H9 (cell line): ENCODE data around the gene GCGR. TPM values are rescaled to one million over a fixed set of nuclear protein-coding genes. Genes with fewer than 3 reads are reported as not detected.

ENCODE experiments used
- DNase-seq: peaks from one replicate; pipeline ENCODE4 v3.0.0-alpha.2; 2017
- H2AFZ ChIP-seq: one replicate; pipeline ENCODE4 v1.6.1; 2013; ENCODE audit warnings: mild to moderate bottlenecking, low read length, control low read depth, moderate library complexity
- H2AK5ac ChIP-seq: 2 replicates; pipeline ENCODE4 v1.6.1; 2013; ENCODE audit warnings: low read length, control low read depth, mixed read lengths; ENCODE audit not compliant: insufficient read length
- H2BK120ac ChIP-seq: one replicate; pipeline ENCODE4 v1.6.1; 2013; ENCODE audit warnings: low read depth, mild to moderate bottlenecking, low read length, control low read depth, inconsistent platforms; ENCODE audit not compliant: poor library complexity, severe bottlenecking
- H2BK12ac ChIP-seq: 2 replicates; pipeline ENCODE4 v1.6.1; 2013; ENCODE audit warnings: low read length, control low read depth, mixed read lengths, low read depth; ENCODE audit not compliant: insufficient read length
- H2BK15ac ChIP-seq: 2 replicates; pipeline ENCODE4 v1.6.1; 2013; ENCODE audit warnings: low read depth, low read length, control low read depth
- H2BK20ac ChIP-seq: one replicate; pipeline ENCODE4 v1.6.1; 2013; ENCODE audit warnings: low read depth, mild to moderate bottlenecking, low read length, control low read depth, inconsistent platforms; ENCODE audit not compliant: poor library complexity, severe bottlenecking
- H2BK5ac ChIP-seq: 2 replicates; pipeline ENCODE4 v1.6.1; 2013; ENCODE audit warnings: low read length, control low read depth, mixed read lengths; ENCODE audit not compliant: insufficient read length
- H3K14ac ChIP-seq: 2 replicates; pipeline ENCODE4 v1.6.1; 2013; ENCODE audit warnings: low read length, control low read depth; ENCODE audit not compliant: insufficient read depth
- H3K18ac ChIP-seq: 2 replicates; pipeline ENCODE4 v1.6.1; 2013; ENCODE audit warnings: low read depth, mild to moderate bottlenecking, mixed read lengths, low read length, control low read depth; ENCODE audit not compliant: insufficient read length
- H3K23ac ChIP-seq: 2 replicates; pipeline ENCODE4 v1.6.1; 2013; ENCODE audit warnings: low read length, control low read depth, mixed read lengths, low read depth; ENCODE audit not compliant: insufficient read length
- H3K23me2 ChIP-seq: 2 replicates; pipeline ENCODE4 v1.6.1; 2013; ENCODE audit warnings: low read depth, mild to moderate bottlenecking, mixed read lengths, low read length, control low read depth; ENCODE audit not compliant: insufficient read length, poor library complexity, severe bottlenecking
- H3K27ac ChIP-seq: 2 replicates; pipeline ENCODE4 v1.5.1; 2013; ENCODE audit warnings: low read length, control low read depth, mixed read lengths, low read depth; ENCODE audit not compliant: insufficient read length
- H3K27me3 ChIP-seq: 2 replicates; pipeline ENCODE4 v1.6.1; 2013; ENCODE audit warnings: low read length, control low read depth, inconsistent platforms; ENCODE audit not compliant: insufficient read depth
- H3K4ac ChIP-seq: 2 replicates; pipeline ENCODE4 v1.6.1; 2013; ENCODE audit warnings: low read depth, mild to moderate bottlenecking, control low read depth, inconsistent platforms, low read length, moderate library complexity
- H3K4me1 ChIP-seq: 2 replicates; pipeline ENCODE4 v1.6.1; 2013; ENCODE audit warnings: low read length, control low read depth, inconsistent platforms; ENCODE audit not compliant: insufficient read depth
- H3K4me2 ChIP-seq: 2 replicates; pipeline ENCODE4 v1.6.1; 2013; ENCODE audit warnings: low read length, control low read depth, mixed read lengths; ENCODE audit not compliant: insufficient read length, insufficient read depth
- H3K56ac ChIP-seq: 2 replicates; pipeline ENCODE4 v1.6.1; 2013; ENCODE audit warnings: low read depth, mild to moderate bottlenecking, mixed read lengths, low read length, control low read depth; ENCODE audit not compliant: insufficient read length
- H3K79me1 ChIP-seq: 2 replicates; pipeline ENCODE4 v1.6.1; 2013; ENCODE audit warnings: low read depth, mild to moderate bottlenecking, moderate library complexity, low read length, control low read depth, inconsistent platforms; ENCODE audit not compliant: insufficient read depth, poor library complexity, severe bottlenecking
- H3K79me2 ChIP-seq: 2 replicates; pipeline ENCODE4 v1.6.1; 2013; ENCODE audit warnings: low read length, control low read depth, inconsistent platforms; ENCODE audit not compliant: insufficient read depth
- H3K9ac ChIP-seq: 2 replicates; pipeline ENCODE4 v1.6.1; 2013; ENCODE audit warnings: low read length, control low read depth, mixed read lengths; ENCODE audit not compliant: insufficient read length; ENCODE audit errors: extremely low read depth
- H3K9me3 ChIP-seq: one replicate; pipeline ENCODE4 v1.6.1; 2013; ENCODE audit warnings: low read depth, low read length, inconsistent platforms; ENCODE audit not compliant: control insufficient read depth
- H3T11ph ChIP-seq: one replicate; pipeline ENCODE4 v1.6.1; 2013; ENCODE audit warnings: mild to moderate bottlenecking, low read length, control low read depth, inconsistent platforms
- H4K20me1 ChIP-seq: one replicate; pipeline ENCODE4 v1.6.1; 2013; ENCODE audit not compliant: control insufficient read depth, insufficient read length, insufficient read depth
- H4K5ac ChIP-seq: 2 replicates; pipeline ENCODE4 v1.6.1; 2013; ENCODE audit warnings: low read depth, mild to moderate bottlenecking, mixed read lengths, low read length, control low read depth; ENCODE audit not compliant: insufficient read length
- H4K8ac ChIP-seq: replicated peaks from 2 replicates; pipeline ENCODE4 v1.6.1; 2013; ENCODE audit warnings: low read length, control low read depth, mixed read lengths, low read depth; ENCODE audit not compliant: insufficient read length
- H4K91ac ChIP-seq: 2 replicates; pipeline ENCODE4 v1.6.1; 2013; ENCODE audit warnings: low read depth, mild to moderate bottlenecking, moderate library complexity, mixed read lengths, low read length, control low read depth; ENCODE audit not compliant: insufficient read length
- H3K27ac Mint-ChIP-seq, 3 experiments: 2 replicates in 2 of 3; 3 replicates in 1 of 3; pipeline ENCODE4 v1.8.0; 2020 to 2021; ENCODE audit warnings: mixed read lengths in 3 of 3, mild to moderate bottlenecking in 1 of 3, moderate library complexity in 1 of 3
- H3K27me3 Mint-ChIP-seq: 2 replicates; pipeline ENCODE4 v1.8.0; 2021; ENCODE audit warnings: low read depth, mild to moderate bottlenecking, moderate library complexity, mixed read lengths
- H3K36me3 Mint-ChIP-seq, 3 experiments: 2 replicates in 2 of 3; 3 replicates in 1 of 3; pipeline ENCODE4 v1.8.0; 2020 to 2021; ENCODE audit warnings: low read depth in 3 of 3, mixed read lengths in 3 of 3; ENCODE audit not compliant: insufficient read depth in 1 of 3
- H3K4me1 Mint-ChIP-seq, 2 experiments: 2 replicates each; pipeline ENCODE4 v1.8.0; 2020; ENCODE audit warnings: mixed read lengths in 2 of 2
- H3K4me3 Mint-ChIP-seq, 2 experiments: 2 replicates in 1 of 2; 3 replicates in 1 of 2; pipeline ENCODE4 v1.8.0; 2020 to 2021; ENCODE audit warnings: mild to moderate bottlenecking in 2 of 2, mixed read lengths in 2 of 2, moderate library complexity in 1 of 2
- H3K9me3 Mint-ChIP-seq, 2 experiments: 2 replicates in 1 of 2; 3 replicates in 1 of 2; pipeline ENCODE4 v1.8.0; 2020; ENCODE audit warnings: mild to moderate bottlenecking in 2 of 2, mixed read lengths in 2 of 2, moderate library complexity in 1 of 2
- CTCF ChIP-seq: fragments of 200-600 bp; sonication (generic); conservative IDR thresholded peaks from 3 replicates; pipeline ENCODE4 v1.8.0; 2021; ENCODE audit warnings: antibody characterized with exemption, mild to moderate bottlenecking
- WGBS: extraction: QIAGEN DNeasy Blood & Tissue Kit; methylation state at CpG from one replicate; pipeline ENCODE4 v1.1.7; 2013; ENCODE audit warnings: missing lambda C conversion rate, low lambda C conversion rate, mixed read lengths; ENCODE audit not compliant: insufficient read length; ENCODE audit errors: extremely low coverage; 5-methylcytosine and 5-hydroxymethylcytosine counted together
- total RNA-seq: library from RNA; stranded (reverse); gene quantifications from 2 replicates; pipeline ENCODE4 v1.2.1, GENCODE V29; 2021

Gene GCGR
- total RNA-seq, 1 experiment from 2014 or later = 0.24 TPM

GRCh38 chr17:81840826-81841778 is 37.2 kb downstream of the GCGR start:
- Mint-ChIP-seq H3K27me3 (no peaks in the 10 kb centered on the region; the same call in 1 of the 2 replicates), H3K4me3 (no peak overlapping the region), H3K4me1 (peaks cover 5 to 6% of the 10 kb centered on the region in 2 experiments; a peak in 3 of 4 replicates), H3K9me3 (no peaks in the 10 kb centered on the region), H3K36me3 (peaks cover 10 to 35% (median 25%) of the 10 kb centered on the region in 3 experiments; a peak in 6 of 7 replicates), H3K27ac (peak overlapping the region in 2 of 3 experiments; percentile 48 to 80; a peak in 3 of 7 replicates)
- no peaks in the 10 kb centered on the region for H3K4me1 ChIP-seq
- WGBS = no CpG with 5 or more reads among the region's 40 CpGs
- no peak overlapping the region for H4K8ac ChIP-seq
- H4K5ac ChIP-seq = no peak overlapping the region
- H4K91ac ChIP-seq = no peak overlapping the region
- H3K4me2 ChIP-seq = no peak overlapping the region
- no peak for TF ChIP-seq CTCF
- DNase-seq = no peak
- H3K9me3 ChIP-seq = no peaks in the 10 kb centered on the region
- H3K79me2 ChIP-seq = peaks cover 2% of the 10 kb centered on the region; the same call in 1 of the 2 replicates
- no peaks in the 10 kb centered on the region for H3K79me1 ChIP-seq
- no peak overlapping the region for H3K4ac ChIP-seq
- H3K27ac ChIP-seq = no peak overlapping the region
- no peak overlapping the region for H2BK120ac ChIP-seq
- no peak overlapping the region for H3K14ac ChIP-seq
- no peak overlapping the region for H2BK15ac ChIP-seq
- no peak overlapping the region for H2AFZ ChIP-seq
- H3T11ph ChIP-seq = no peak overlapping the region
- H3K9ac ChIP-seq = no peak overlapping the region
- H3K56ac ChIP-seq = no peak overlapping the region
- no peaks in the 10 kb centered on the region for H3K23me2 ChIP-seq
- no peak overlapping the region for H2AK5ac ChIP-seq
- H2BK5ac ChIP-seq = no peak overlapping the region
- H3K23ac ChIP-seq = no peak overlapping the region
- no peak overlapping the region for H2BK20ac ChIP-seq
- H3K27me3 ChIP-seq = no peaks in the 10 kb centered on the region
- no peaks in the 10 kb centered on the region for H4K20me1 ChIP-seq
- H3K18ac ChIP-seq = no peak overlapping the region
- H2BK12ac ChIP-seq = no peak overlapping the region
